Neutrophil (primary cell): ENCODE measurements around the gene TRAF6.

Experiments
- H3K27ac ChIP-seq: fragments of 200-600 bp; sonication (generic); 2 replicates; pipeline ENCODE4 v1.5.1; 2016; ENCODE audit warnings: mild to moderate bottlenecking, moderate library complexity
- H3K27me3 ChIP-seq: fragments of 200-600 bp; sonication (generic); 2 replicates; pipeline ENCODE4 v1.6.0; 2016; ENCODE audit warnings: mild to moderate bottlenecking
- H3K36me3 ChIP-seq: fragments of 200-600 bp; sonication (generic); 2 replicates; pipeline ENCODE4 v1.5.1; 2017
- H3K4me1 ChIP-seq, 2 experiments: fragments of 200-600 bp in 1 of 2; sonication (generic) in 1 of 2; 1 replicate in 1 of 2; 2 replicates in 1 of 2; pipeline versions ENCODE4 v1.5.1 to v1.6.1; 2013 to 2016; ENCODE audit warnings: low read depth in 1 of 2, low read length in 1 of 2, mild to moderate bottlenecking in 1 of 2, moderate library complexity in 1 of 2; ENCODE audit not compliant: control insufficient read depth in 1 of 2, insufficient read depth in 1 of 2
- H3K4me3 ChIP-seq, 2 experiments: fragments of 200-600 bp in 1 of 2; sonication (generic) in 1 of 2; 1 replicate in 1 of 2; 2 replicates in 1 of 2; pipeline ENCODE4 v1.5.1; 2013 to 2016; ENCODE audit warnings: low read depth in 1 of 2, low read length in 1 of 2, mild to moderate bottlenecking in 1 of 2, moderate library complexity in 1 of 2
- H3K9me3 ChIP-seq: fragments of 200-600 bp; sonication (generic); 2 replicates; pipeline ENCODE4 v1.5.1; 2016
- TF ChIP-seq, protein P1 (sequence below): fragments of 200-600 bp; sonication (generic); IDR thresholded peaks from 2 replicates; pipeline ENCODE4 v1.5.1; 2016; ENCODE audit warnings: antibody characterized with exemption

The TRAF6 gene

DNA sequence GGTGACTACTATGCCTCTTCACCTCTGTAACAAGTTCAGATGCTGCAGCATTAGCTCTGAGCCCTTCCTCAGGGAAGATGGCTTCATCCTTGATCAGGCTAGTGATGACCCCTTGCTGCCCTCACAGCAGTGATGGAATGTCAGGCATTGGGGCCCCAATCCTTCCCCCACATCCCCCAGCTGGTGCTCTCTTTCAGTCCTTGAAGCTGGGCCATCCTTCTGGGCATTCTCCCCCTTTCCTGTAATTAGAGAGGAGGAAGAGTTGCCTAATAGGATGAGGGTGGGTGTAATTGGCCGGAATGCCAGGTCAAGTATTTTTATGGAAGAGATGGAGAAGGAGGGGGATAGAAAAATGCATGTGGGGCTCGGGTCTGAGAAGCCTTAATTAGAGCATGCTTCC, 62.6 kb downstream of the TRAF6 start:
- TF ChIP-seq, protein P1, sequence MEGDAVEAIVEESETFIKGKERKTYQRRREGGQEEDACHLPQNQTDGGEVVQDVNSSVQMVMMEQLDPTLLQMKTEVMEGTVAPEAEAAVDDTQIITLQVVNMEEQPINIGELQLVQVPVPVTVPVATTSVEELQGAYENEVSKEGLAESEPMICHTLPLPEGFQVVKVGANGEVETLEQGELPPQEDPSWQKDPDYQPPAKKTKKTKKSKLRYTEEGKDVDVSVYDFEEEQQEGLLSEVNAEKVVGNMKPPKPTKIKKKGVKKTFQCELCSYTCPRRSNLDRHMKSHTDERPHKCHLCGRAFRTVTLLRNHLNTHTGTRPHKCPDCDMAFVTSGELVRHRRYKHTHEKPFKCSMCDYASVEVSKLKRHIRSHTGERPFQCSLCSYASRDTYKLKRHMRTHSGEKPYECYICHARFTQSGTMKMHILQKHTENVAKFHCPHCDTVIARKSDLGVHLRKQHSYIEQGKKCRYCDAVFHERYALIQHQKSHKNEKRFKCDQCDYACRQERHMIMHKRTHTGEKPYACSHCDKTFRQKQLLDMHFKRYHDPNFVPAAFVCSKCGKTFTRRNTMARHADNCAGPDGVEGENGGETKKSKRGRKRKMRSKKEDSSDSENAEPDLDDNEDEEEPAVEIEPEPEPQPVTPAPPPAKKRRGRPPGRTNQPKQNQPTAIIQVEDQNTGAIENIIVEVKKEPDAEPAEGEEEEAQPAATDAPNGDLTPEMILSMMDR, result no peak
- H3K27me3 ChIP-seq, result no peaks in the 10 kb centered on the region
- no peak overlapping the region for H3K4me3 ChIP-seq
- peaks cover 7% of the 10 kb centered on the region for H3K36me3 ChIP-seq
- peaks cover 9 to 24% of the 10 kb centered on the region in 2 experiments for H3K4me1 ChIP-seq
- H3K27ac ChIP-seq, result no peak overlapping the region
- H3K9me3 ChIP-seq, result no peaks in the 10 kb centered on the region

DNA sequence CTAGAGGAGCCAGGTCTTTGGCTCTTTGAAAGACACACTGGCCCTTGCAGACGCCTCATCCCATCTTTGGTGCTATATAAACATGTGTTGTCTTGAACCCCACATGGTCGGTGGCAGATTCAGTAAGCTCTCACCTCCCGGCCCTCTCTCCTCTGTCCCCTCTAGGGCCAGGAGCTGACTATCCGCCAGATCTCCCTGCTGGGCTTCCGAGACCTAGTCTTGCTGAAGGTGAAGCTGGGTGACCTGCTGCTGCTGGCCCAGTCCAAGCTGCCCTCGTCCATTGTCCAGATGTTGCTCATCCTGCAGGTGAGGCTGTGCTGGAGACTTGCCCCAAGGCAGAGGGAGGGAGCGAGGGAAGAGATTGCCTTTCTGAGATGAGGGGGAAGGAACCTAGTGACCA, 63.9 kb downstream of the TRAF6 start:
- TF ChIP-seq, protein P1, result no peak
- H3K36me3 ChIP-seq, result peaks cover 3% of the 10 kb centered on the region
- no peak overlapping the region for H3K27ac ChIP-seq
- H3K9me3 ChIP-seq, result no peaks in the 10 kb centered on the region
- peaks cover 9 to 19% of the 10 kb centered on the region in 2 experiments for H3K4me1 ChIP-seq
- H3K27me3 ChIP-seq, result no peaks in the 10 kb centered on the region
- H3K4me3 ChIP-seq, result no peak overlapping the region

DNA sequence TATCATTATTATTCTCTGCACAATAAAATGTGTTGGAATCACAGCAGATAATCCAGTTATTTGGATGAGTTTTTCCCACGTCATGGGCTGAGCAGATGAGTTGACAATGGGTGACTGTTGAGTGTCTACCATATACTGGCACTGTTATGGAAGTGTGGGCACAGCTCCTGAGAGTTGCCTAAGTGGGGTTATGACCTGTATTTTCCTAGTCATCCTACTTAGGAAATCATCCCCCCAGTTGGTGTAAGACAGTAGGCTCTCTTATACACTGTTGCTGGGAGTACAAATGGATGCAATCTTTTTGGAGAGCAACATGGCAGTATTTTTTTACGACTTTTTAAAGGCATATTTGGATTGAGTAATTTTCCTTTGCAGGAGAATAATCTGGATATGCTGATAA, 66.4 kb downstream of the TRAF6 start:
- Histone ChIP-seq H3K4me3 (no peak overlapping the region), H3K27ac (no peak overlapping the region), H3K9me3 (no peaks in the 10 kb centered on the region), H3K36me3 (no peaks in the 10 kb centered on the region), H3K27me3 (no peaks in the 10 kb centered on the region), H3K4me1 (peaks cover 0 to 5% of the 10 kb centered on the region in 2 experiments)
- TF ChIP-seq, protein P1, result no peak

DNA sequence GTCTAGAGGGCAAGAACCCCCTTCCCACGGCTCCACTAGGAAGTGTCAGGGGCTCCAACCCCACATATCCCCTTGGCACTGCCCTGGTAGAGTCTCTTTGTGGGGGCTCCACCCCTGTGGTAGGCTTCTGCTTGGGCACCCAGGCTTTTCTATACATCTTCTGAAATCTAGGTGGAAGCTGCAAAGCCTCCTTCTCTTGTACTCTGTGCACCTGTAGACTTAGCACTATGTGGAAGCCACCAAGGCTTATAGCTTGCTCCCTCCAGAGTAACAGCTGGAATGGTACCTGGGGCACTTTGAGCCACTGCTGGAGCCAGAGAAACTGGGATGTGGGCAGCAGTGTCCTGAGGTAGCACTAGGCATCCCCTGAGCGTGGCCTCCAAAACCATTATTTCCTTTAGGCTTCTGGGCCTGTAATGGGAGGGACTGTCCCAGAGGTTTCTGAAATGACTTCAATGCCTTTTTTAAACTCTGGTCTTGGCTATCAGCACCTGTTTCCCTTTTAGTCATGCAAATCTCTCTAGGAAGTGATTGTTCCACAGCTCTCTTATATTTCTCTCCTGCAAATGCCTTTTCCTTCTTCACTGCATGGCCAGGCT, 68.4 kb downstream of the TRAF6 start:
- Histone ChIP-seq H3K27ac (no peak overlapping the region), H3K36me3 (no peaks in the 10 kb centered on the region)

DNA sequence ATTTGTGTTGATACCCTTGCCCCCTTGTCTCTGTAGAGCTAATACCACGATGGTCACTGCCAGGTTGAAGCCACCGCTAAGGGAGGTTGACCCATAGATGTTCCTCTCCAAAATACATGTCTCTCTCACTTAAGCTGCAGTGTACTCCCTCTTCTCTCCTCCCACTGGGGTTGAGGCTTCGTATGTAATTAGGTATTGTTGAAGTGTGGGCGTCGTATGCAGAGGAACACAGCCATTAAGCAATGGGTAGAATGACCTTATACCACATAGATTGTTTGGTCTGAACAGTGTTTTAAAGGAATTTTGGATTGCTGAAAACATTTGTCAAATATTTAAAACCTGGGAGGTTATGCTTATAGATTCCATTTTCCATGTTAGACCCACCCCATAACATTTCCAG, 71.9 kb downstream of the TRAF6 start:
- no peaks in the 10 kb centered on the region for H3K4me1 ChIP-seq
- H3K36me3 ChIP-seq, result no peaks in the 10 kb centered on the region
- H3K27ac ChIP-seq, result no peak overlapping the region
- H3K27me3 ChIP-seq, result no peaks in the 10 kb centered on the region
- no peak overlapping the region for H3K4me3 ChIP-seq
- no peaks in the 10 kb centered on the region for H3K9me3 ChIP-seq
- TF ChIP-seq, protein P1, result no peak

More for the DNA sequence above, 68.4 kb downstream of the TRAF6 start:
- no peak overlapping the region for H3K4me3 ChIP-seq
- peaks cover 0 to 5% of the 10 kb centered on the region in 2 experiments for H3K4me1 ChIP-seq
- no peaks in the 10 kb centered on the region for H3K27me3 ChIP-seq
- TF ChIP-seq, protein P1, result no peak
- no peaks in the 10 kb centered on the region for H3K9me3 ChIP-seq
